Chondrocyte (in vitro differentiated cells): Measurements from ENCODE around the gene RNF166. TPM values are rescaled to one million over a fixed set of nuclear protein-coding genes. Genes with fewer than 3 reads are reported as not detected.

Experiments used
- DNase-seq: peaks from one replicate; pipeline ENCODE4 v3.0.0; 2021; ENCODE audit warnings: mixed read lengths, low spot score
- H3K27ac Mint-ChIP-seq: one replicate; pipeline ENCODE4 v1.8.0; 2021; ENCODE audit warnings: mild to moderate bottlenecking, moderate library complexity, mixed read lengths; ENCODE audit not compliant: unreplicated experiment
- H3K27me3 Mint-ChIP-seq: 2 replicates; pipeline ENCODE4 v1.8.0; 2021; ENCODE audit warnings: low read depth, mixed read lengths
- H3K36me3 Mint-ChIP-seq: 2 replicates; pipeline ENCODE4 v1.8.0; 2021; ENCODE audit warnings: low read depth, mixed read lengths
- H3K4me1 Mint-ChIP-seq: 2 replicates; pipeline ENCODE4 v1.8.0; 2021; ENCODE audit warnings: low read depth, mild to moderate bottlenecking, mixed read lengths
- H3K4me3 Mint-ChIP-seq: one replicate; pipeline ENCODE4 v1.8.0; 2021; ENCODE audit warnings: mild to moderate bottlenecking, moderate library complexity, mixed read lengths; ENCODE audit not compliant: unreplicated experiment
- H3K9me3 Mint-ChIP-seq: 2 replicates; pipeline ENCODE4 v1.8.0; 2021; ENCODE audit warnings: low read depth, mixed read lengths
- CTCF ChIP-seq: fragments of 200-600 bp; sonication (generic); IDR thresholded peaks from 2 replicates; pipeline ENCODE4 v1.5.0; 2021; ENCODE audit warnings: antibody characterized with exemption, mild to moderate bottlenecking, moderate library complexity
- total RNA-seq: library from RNA; stranded (reverse); gene quantifications from 3 replicates; pipeline ENCODE4 v1.2.1, GENCODE V29; 2021

Gene RNF166
- total RNA-seq, 1 donor from 2014 or later, result 12.8 TPM

GRCh38 chr16:88698646-88699045, 7.6 kb downstream of the RNF166 start:
- no peak overlapping the region for H3K27ac Mint-ChIP-seq
- H3K36me3 Mint-ChIP-seq, result peaks cover 6% of the 10 kb centered on the region
- H3K4me1 Mint-ChIP-seq, result peaks cover 15% of the 10 kb centered on the region
- no peaks in the 10 kb centered on the region for H3K27me3 Mint-ChIP-seq
- H3K9me3 Mint-ChIP-seq, result no peaks in the 10 kb centered on the region
- DNase-seq, result no peak
- TF ChIP-seq CTCF, result no peak
- no peak overlapping the region for H3K4me3 Mint-ChIP-seq

DNA sequence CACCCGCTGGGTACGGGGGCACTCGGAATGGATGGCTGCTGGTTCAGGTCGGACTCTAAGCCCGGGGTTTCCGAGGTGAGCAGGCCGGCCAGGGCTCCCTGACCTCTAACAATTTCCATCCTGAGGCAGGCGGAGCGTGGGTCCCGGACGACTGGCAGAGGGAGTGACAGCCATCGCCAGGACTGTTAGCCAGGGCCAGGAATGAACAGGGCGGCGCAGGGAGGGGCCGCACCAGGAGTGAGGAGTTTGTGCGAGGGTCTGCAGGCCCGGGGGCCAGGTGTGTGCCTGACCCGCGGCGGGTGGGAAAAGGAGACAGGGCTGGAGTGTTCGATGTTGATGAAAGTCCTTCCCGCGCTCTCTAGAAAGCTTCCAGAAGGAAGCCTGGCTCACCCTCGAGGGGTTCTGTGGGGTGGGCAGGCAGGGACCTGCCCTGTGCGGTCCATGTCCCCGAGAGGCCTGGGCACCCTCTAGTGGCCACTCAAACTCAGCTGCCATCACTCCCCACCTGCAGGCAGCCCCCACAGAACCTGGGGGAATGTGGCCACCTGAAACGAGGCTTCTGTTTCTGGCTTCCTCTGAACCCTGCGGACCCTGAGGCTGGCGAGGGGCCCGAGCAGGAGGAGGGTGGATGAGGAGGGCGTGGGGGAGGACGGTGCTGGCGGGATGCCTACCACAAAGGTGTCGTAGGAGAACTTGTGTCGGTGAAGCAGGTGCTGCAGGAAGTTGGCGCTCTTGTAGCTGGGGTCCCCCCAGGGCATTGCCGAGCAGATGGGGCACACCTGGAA, 8.2 kb downstream of the RNF166 start:
- no peak for DNase-seq
- H3K27ac Mint-ChIP-seq, result peak overlapping the region; percentile 59
- H3K4me1 Mint-ChIP-seq, result peaks cover 10% of the 10 kb centered on the region
- H3K4me3 Mint-ChIP-seq, result no peak overlapping the region
- peak; percentile 56 for TF ChIP-seq CTCF
- peaks cover 6% of the 10 kb centered on the region for H3K36me3 Mint-ChIP-seq
- no peaks in the 10 kb centered on the region for H3K27me3 Mint-ChIP-seq
- H3K9me3 Mint-ChIP-seq, result no peaks in the 10 kb centered on the region

DNA sequence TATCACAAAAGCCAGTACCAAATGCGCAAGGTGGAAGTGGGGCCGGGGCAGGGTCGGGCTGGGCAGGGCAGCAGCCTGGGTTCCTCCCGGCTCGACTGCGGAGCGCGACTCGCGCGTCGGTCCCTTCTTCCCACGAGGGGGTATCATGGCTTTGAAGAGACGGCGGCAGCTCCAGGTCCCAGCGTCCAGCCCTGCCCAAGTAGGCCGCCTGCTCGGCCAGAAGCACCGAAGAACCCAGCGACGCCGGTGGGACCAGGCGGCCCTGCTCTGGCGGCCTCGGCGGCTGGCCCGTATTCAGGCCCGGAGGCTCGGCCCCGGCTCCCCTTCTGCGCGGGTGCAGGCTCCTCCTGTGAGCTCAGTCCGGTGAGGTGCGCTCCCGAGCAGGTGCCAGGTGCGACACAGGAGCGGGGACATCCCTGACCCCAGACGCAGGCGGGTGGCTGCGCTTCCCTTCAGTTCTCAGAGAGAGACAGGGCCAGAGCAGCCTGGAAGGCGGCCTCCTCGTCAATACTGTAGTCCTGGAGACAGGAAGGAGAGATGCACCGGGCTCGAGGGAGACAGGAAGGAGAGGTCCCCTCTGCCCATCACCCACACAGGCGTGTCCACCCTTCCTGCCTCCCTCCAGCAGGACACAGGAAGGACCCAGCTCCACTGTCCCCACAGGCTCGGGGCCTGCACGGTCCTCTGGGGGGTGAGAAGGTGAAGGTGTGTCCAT, 8.9 kb downstream of the RNF166 start:
- no peak for TF ChIP-seq CTCF
- Mint-ChIP-seq H3K27me3 (no peaks in the 10 kb centered on the region), H3K27ac (no peak overlapping the region), H3K4me3 (no peak overlapping the region), H3K4me1 (peaks cover 6% of the 10 kb centered on the region), H3K9me3 (no peaks in the 10 kb centered on the region), H3K36me3 (peaks cover 6% of the 10 kb centered on the region)
- no peak for DNase-seq

DNA sequence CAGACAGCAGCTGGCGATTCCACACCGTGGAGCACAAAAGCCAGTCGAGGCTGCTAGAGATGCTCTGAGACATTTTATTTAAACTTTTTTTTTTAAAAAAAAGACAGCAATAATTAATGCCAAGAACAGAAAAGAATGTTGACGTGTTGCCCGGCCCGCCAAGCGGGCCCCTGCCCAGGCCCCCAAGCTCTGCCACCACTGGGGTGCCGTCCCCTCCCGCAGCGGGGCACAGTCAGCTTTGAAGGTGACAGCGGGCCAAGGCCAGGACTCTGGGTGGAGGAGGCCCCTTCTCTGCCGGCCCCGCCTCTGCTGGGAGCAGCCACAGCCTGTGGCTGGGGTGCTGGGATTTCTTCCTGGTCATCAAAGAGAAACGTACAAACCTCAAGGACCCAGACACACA, 9.8 kb downstream of the RNF166 start:
- Mint-ChIP-seq H3K4me3 (no peak overlapping the region), H3K27ac (no peak overlapping the region), H3K4me1 (peaks cover 6% of the 10 kb centered on the region)

More for the DNA sequence above, 9.8 kb downstream of the RNF166 start:
- Mint-ChIP-seq H3K9me3 (no peaks in the 10 kb centered on the region), H3K36me3 (peaks cover 6% of the 10 kb centered on the region), H3K27me3 (no peaks in the 10 kb centered on the region)
- TF ChIP-seq CTCF, result no peak
- no peak for DNase-seq
